ENCODE results near the gene USP46.

USP46 gene

GRCh38 chr4:52655506-52655905, 3.6 kb downstream of the USP46 start:
- DNase-seq, result no peak

GRCh38 chr4:52651996-52652672, 7.0 kb downstream of the USP46 start:
- no peak for DNase-seq

GRCh38 chr4:52648836-52649235, 10.3 kb downstream of the USP46 start:
- no peak for DNase-seq

- DNase-seq, result no peak
Measured at GRCh38 chr4:52646741-52647140, 12.4 kb downstream of the USP46 start.

GRCh38 chr4:52646096-52646495, 13.0 kb downstream of the USP46 start:
- no peak for DNase-seq

GRCh38 chr4:52645300-52645699, 13.8 kb downstream of the USP46 start:
- DNase-seq, result no peak

- no peak for DNase-seq
Measured at GRCh38 chr4:52643785-52644244, 15.3 kb downstream of the USP46 start.

GRCh38 chr4:52643190-52643589, 15.9 kb downstream of the USP46 start:
- no peak for DNase-seq

- no peak for DNase-seq
Measured at GRCh38 chr4:52641854-52642563, 17.1 kb downstream of the USP46 start.

- DNase-seq, result no peak
Measured at GRCh38 chr4:52640808-52641565, 18.1 kb downstream of the USP46 start.

- no peak for DNase-seq
Measured at GRCh38 chr4:52638717-52639116, 20.4 kb downstream of the USP46 start.

- no peak for DNase-seq
Measured at GRCh38 chr4:52637116-52637515, 22.0 kb downstream of the USP46 start.

- DNase-seq, result no peak
Measured at GRCh38 chr4:52635560-52635959, 23.5 kb downstream of the USP46 start.

GRCh38 chr4:52635130-52635529, 24.0 kb downstream of the USP46 start:
- DNase-seq, result no peak

GRCh38 chr4:52633846-52634245, 25.3 kb downstream of the USP46 start:
- DNase-seq, result no peak

GRCh38 chr4:52628974-52629373, 30.1 kb downstream of the USP46 start:
- DNase-seq, result no peak

- no peak for DNase-seq
Measured at GRCh38 chr4:52628543-52628942, 30.6 kb downstream of the USP46 start.

- DNase-seq, result no peak
Measured at GRCh38 chr4:52627876-52628275, 31.2 kb downstream of the USP46 start.

- no peak for DNase-seq
Measured at GRCh38 chr4:52625216-52625615, 33.9 kb downstream of the USP46 start.

GRCh38 chr4:52622564-52622963, 36.5 kb downstream of the USP46 start:
- no peak for DNase-seq

- DNase-seq, result no peak
Measured at GRCh38 chr4:52621567-52621966, 37.5 kb downstream of the USP46 start.

- no peak for DNase-seq
Measured at GRCh38 chr4:52619591-52619931, 39.5 kb downstream of the USP46 start.

GRCh38 chr4:52618795-52619590, 40.1 kb downstream of the USP46 start:
- DNase-seq, result no peak
